GM12874 (cell line): Measurements from ENCODE around the gene GCH1.

ENCODE experiments used
- TF ChIP-seq, protein P1 (sequence below): IDR thresholded peaks from 2 replicates; pipeline ENCODE4 v1.5.1; 2011; ENCODE audit warnings: low read depth, mild to moderate bottlenecking, control low read depth, low read length, moderate library complexity; ENCODE audit not compliant: insufficient read depth

The GCH1 gene

GRCh38 chr14:54867011-54867410 lies 35.6 kb downstream of the GCH1 start:
- TF ChIP-seq, protein P1, sequence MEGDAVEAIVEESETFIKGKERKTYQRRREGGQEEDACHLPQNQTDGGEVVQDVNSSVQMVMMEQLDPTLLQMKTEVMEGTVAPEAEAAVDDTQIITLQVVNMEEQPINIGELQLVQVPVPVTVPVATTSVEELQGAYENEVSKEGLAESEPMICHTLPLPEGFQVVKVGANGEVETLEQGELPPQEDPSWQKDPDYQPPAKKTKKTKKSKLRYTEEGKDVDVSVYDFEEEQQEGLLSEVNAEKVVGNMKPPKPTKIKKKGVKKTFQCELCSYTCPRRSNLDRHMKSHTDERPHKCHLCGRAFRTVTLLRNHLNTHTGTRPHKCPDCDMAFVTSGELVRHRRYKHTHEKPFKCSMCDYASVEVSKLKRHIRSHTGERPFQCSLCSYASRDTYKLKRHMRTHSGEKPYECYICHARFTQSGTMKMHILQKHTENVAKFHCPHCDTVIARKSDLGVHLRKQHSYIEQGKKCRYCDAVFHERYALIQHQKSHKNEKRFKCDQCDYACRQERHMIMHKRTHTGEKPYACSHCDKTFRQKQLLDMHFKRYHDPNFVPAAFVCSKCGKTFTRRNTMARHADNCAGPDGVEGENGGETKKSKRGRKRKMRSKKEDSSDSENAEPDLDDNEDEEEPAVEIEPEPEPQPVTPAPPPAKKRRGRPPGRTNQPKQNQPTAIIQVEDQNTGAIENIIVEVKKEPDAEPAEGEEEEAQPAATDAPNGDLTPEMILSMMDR: no peak

- TF ChIP-seq, protein P1: no peak
These were observed 36.0 kb downstream of the GCH1 start for GRCh38 chr14:54866588-54866987.

DNA sequence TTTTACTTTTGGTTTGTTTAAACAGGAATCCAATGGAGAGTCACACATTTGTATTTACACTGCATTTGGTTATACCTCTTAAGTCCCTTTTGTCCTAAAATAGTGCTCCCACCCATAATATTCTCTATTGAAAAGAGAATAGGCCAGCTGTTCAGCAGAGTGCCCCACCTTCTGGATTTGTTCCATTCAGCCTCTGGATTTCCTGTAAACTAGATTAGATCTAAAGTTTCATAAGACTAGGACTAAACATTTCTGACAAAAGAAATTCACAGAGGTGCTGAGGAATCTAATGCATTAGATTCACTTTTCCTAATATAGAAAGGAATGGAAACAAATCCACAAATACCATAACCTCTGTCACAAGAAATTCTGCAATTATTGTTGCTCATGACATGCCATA lies 38.1 kb downstream of the GCH1 start:
- TF ChIP-seq, protein P1: no peak

- TF ChIP-seq, protein P1: no peak
These were observed 44.8 kb downstream of the GCH1 start for GRCh38 chr14:54857830-54858269.

- TF ChIP-seq, protein P1: no peak
These were observed 46.5 kb downstream of the GCH1 start for GRCh38 chr14:54856152-54856551.

DNA sequence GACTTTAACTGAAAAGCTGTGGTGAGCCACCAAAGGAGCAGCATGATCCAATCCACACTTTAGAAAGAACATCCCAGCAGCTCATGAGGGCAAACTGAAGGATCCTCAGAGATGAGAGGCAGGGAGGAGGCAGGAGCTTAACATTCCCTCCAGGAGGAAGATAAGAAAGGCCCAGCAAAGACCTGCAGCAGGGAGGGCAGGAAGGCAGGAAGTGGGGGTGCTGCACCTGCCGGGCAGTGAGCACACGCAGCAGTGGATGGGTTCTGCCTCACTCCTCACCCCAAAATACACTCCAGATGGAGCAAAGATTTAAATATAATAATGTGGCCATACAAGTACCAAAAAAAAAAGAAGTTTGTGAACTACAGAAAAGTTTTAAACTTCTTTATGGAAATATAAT lies 48.4 kb downstream of the GCH1 start:
- TF ChIP-seq, protein P1: no peak

- TF ChIP-seq, protein P1: no peak
These were observed 49.3 kb downstream of the GCH1 start for GRCh38 chr14:54853339-54853738.

- TF ChIP-seq, protein P1: no peak
These were observed 50.4 kb downstream of the GCH1 start for GRCh38 chr14:54852215-54852614.
